Tibial nerve (tissue), 4 donors: ENCODE data around the gene PTPRE. TPM values are rescaled to one million over a fixed set of nuclear protein-coding genes. Genes with fewer than 3 reads are reported as not detected.
A peak's percentile ranks its signal among the peaks of the same experiment; 100 is the strongest.

Experiments used
- DNase-seq, 2 donors: peaks; one replicate each; pipeline ENCODE4 v3.0.0-alpha.2; 2019; ENCODE audit warnings: low spot score in 2 of 2
- H3K27ac ChIP-seq, 4 donors: fragments of 200-600 bp; sonication (generic) in 3 of 4; one replicate each; pipeline ENCODE4 v1.5.1; 2017 to 2019; ENCODE audit warnings: mild to moderate bottlenecking in 1 of 4
- H3K27me3 ChIP-seq, 2 donors: fragments of 200-600 bp; sonication (generic) in 1 of 2; one replicate each; pipeline versions ENCODE4 v1.5.1 to v1.6.0; 2017 to 2019
- H3K36me3 ChIP-seq, 3 donors: fragments of 200-600 bp; sonication (generic); one replicate each; pipeline ENCODE4 v1.5.1; 2018 to 2019
- H3K4me1 ChIP-seq, 4 donors: fragments of 200-600 bp; sonication (generic) in 3 of 4; one replicate each; pipeline ENCODE4 v1.5.1; 2017 to 2019
- H3K4me3 ChIP-seq, 4 donors: fragments of 200-600 bp; sonication (generic) in 3 of 4; one replicate each; pipeline ENCODE4 v1.5.1; 2017 to 2019; ENCODE audit warnings: mild to moderate bottlenecking in 1 of 4, moderate library complexity in 1 of 4
- H3K9me3 ChIP-seq, 4 donors: fragments of 200-600 bp; sonication (generic) in 3 of 4; one replicate each; pipeline ENCODE4 v1.5.1; 2017 to 2019
- CTCF ChIP-seq, 5 experiments: fragments of 200-600 bp in 3 of 5; fragments of 450-650 bp in 2 of 5; sonication (generic) in 3 of 5; IDR thresholded peaks; one replicate each; pipeline ENCODE4 v1.5.1; 2016 to 2019; ENCODE audit warnings: antibody characterized with exemption in 5 of 5, mild to moderate bottlenecking in 3 of 5, moderate library complexity in 2 of 5
- EP300 ChIP-seq, 2 donors: sonication (generic); formaldehyde crosslinking; IDR thresholded peaks; one replicate each; pipeline ENCODE4 v1.6.1; 2017; ENCODE audit warnings: antibody characterized with exemption in 2 of 2, mild to moderate bottlenecking in 1 of 2
- POLR2A ChIP-seq, 2 donors: fragments of 450-650 bp; IDR thresholded peaks; one replicate each; pipeline ENCODE4 v1.6.1; 2017; ENCODE audit warnings: antibody characterized with exemption in 2 of 2, mild to moderate bottlenecking in 2 of 2, moderate library complexity in 2 of 2
- WGBS, 2 donors: methylation state at CpG; one replicate each; pipeline ENCODE4 v1.1.5; 2018; 5-methylcytosine and 5-hydroxymethylcytosine counted together
- total RNA-seq, 4 donors: library from RNA; depleted of rRNA; stranded (reverse); fragments of >200 nt; gene quantifications; one replicate each; pipeline ENCODE4 v1.1.0, GENCODE V29; 2016

Gene PTPRE
- total RNA-seq, 4 donors from 2014 or later: 19.0 to 38.1 (median 25.8) TPM

- TF ChIP-seq CTCF (IDR thresholded peaks at IDR 0.05): no peak
- TF ChIP-seq EP300 (IDR thresholded peaks at IDR 0.05): no peak
- TF ChIP-seq POLR2A (IDR thresholded peaks at IDR 0.05): no peak
- no peak for DNase-seq
Measured at GRCh38 chr10:128077155-128077875, 170.4 kb downstream of the PTPRE start.

GRCh38 chr10:128078136-128078969, 171.4 kb downstream of the PTPRE start:
- Histone ChIP-seq H3K36me3 (peaks cover 0 to 79% (median 12%) of the 10 kb centered on the region in 3 donors), H3K4me3 (no peak overlapping the region), H3K27ac (no peak overlapping the region), H3K9me3 (no peaks in the 10 kb centered on the region), H3K27me3 (no peaks in the 10 kb centered on the region), H3K4me1 (no peaks in the 10 kb centered on the region)
- DNase-seq: no peak
- TF ChIP-seq CTCF (IDR thresholded peaks at IDR 0.05) (peak; percentile 32 to 56 (median 47)), EP300 (IDR thresholded peaks at IDR 0.05) (no peak), POLR2A (IDR thresholded peaks at IDR 0.05) (no peak)
- WGBS, 2 donors: 69 to 74% methylated on average over 17 of the region's 17 CpGs

More at GRCh38 chr10:128077155-128077875, 170.4 kb downstream of the PTPRE start:
- WGBS, 2 donors: 79 to 86% methylated on average over 18 to 21 of the region's 21 CpGs
- H3K27ac ChIP-seq: no peak overlapping the region
- H3K9me3 ChIP-seq: no peaks in the 10 kb centered on the region
- H3K4me1 ChIP-seq: no peaks in the 10 kb centered on the region
- no peaks in the 10 kb centered on the region for H3K27me3 ChIP-seq
- no peak overlapping the region for H3K4me3 ChIP-seq
- peaks cover 0 to 83% (median 12%) of the 10 kb centered on the region in 3 donors for H3K36me3 ChIP-seq

GRCh38 chr10:128080231-128080630, 173.3 kb downstream of the PTPRE start:
- no peak for TF ChIP-seq CTCF (IDR thresholded peaks at IDR 0.05)
- no peak for TF ChIP-seq POLR2A (IDR thresholded peaks at IDR 0.05)
- no peak for TF ChIP-seq EP300 (IDR thresholded peaks at IDR 0.05)
- H3K4me3 ChIP-seq: no peak overlapping the region
- H3K4me1 ChIP-seq: no peaks in the 10 kb centered on the region
- H3K9me3 ChIP-seq: no peaks in the 10 kb centered on the region
- no peak overlapping the region for H3K27ac ChIP-seq
- WGBS, 2 donors: 85 to 88% methylated on average over 13 of the region's 13 CpGs
- no peak for DNase-seq
- no peaks in the 10 kb centered on the region for H3K27me3 ChIP-seq
- H3K36me3 ChIP-seq: peaks cover 0 to 78% (median 7%) of the 10 kb centered on the region in 3 donors

- Histone ChIP-seq H3K27ac (no peak overlapping the region), H3K9me3 (no peaks in the 10 kb centered on the region), H3K4me3 (no peak overlapping the region), H3K4me1 (no peaks in the 10 kb centered on the region), H3K36me3 (peaks cover 0 to 76% (median 7%) of the 10 kb centered on the region in 3 donors), H3K27me3 (no peaks in the 10 kb centered on the region)
- no peak for DNase-seq
- no peak for TF ChIP-seq POLR2A (IDR thresholded peaks at IDR 0.05)
- no peak for TF ChIP-seq CTCF (IDR thresholded peaks at IDR 0.05)
- TF ChIP-seq EP300 (IDR thresholded peaks at IDR 0.05): no peak
- WGBS, 2 donors: 88 to 93% methylated on average over 8 of the region's 8 CpGs
Measured at GRCh38 chr10:128080641-128081040, 173.7 kb downstream of the PTPRE start.

GRCh38 chr10:128081222-128081621, 174.3 kb downstream of the PTPRE start:
- Histone ChIP-seq H3K9me3 (no peaks in the 10 kb centered on the region), H3K36me3 (peaks cover 0 to 72% (median 7%) of the 10 kb centered on the region in 3 donors), H3K27ac (no peak overlapping the region), H3K27me3 (no peaks in the 10 kb centered on the region), H3K4me3 (no peak overlapping the region), H3K4me1 (no peaks in the 10 kb centered on the region)
- WGBS, 2 donors: 67 to 78% methylated on average over 4 of the region's 4 CpGs
- TF ChIP-seq EP300 (IDR thresholded peaks at IDR 0.05): no peak
- TF ChIP-seq POLR2A (IDR thresholded peaks at IDR 0.05): no peak
- no peak for DNase-seq
